ENCODE measurements around the gene KLK2. TPM values are rescaled to one million over a fixed set of nuclear protein-coding genes. Genes with fewer than 3 reads are reported as not detected.
A peak's percentile ranks its signal among the peaks of the same experiment; 100 is the strongest.

Gene KLK2
- total and polyA plus RNA-seq, 7 experiments from 2014 or later = not detected

GRCh38 chr19:50897191-50897607, 24.0 kb downstream of the KLK2 start:
- Histone ChIP-seq H3K27ac (ENCODE audit: low read depth, low read length) (no peak overlapping the region), H3K36me3 (ENCODE audit: control insufficient read depth in 2 of 3, insufficient read depth in 3 of 3, low read length in 3 of 3) (no peaks in the 10 kb centered on the region), H3K4me1 (ENCODE audit: control insufficient read depth in 2 of 2, insufficient read depth in 2 of 2, low read length in 2 of 2) (no peaks in the 10 kb centered on the region), H3K9me3 (ENCODE audit: control insufficient read depth in 2 of 3, low read length in 3 of 3) (peaks cover 0 to 9% (median 0%) of the 10 kb centered on the region in 3 experiments), H3K4me3 (ENCODE audit: low read length) (no peak overlapping the region), H3K27me3 (ENCODE audit: control insufficient read depth in 2 of 2, insufficient read depth in 2 of 2, low read length in 2 of 2) (no peaks in the 10 kb centered on the region)
- ATAC-seq (no peak), DNase-seq (no peak)
- H3K9me3 Mint-ChIP-seq = peaks cover 0 to 23% (median 5%) of the 10 kb centered on the region in 11 donors
- H3K4me1 Mint-ChIP-seq = peaks cover 0 to 1% (median 0%) of the 10 kb centered on the region in 7 donors
- no peak overlapping the region for H3K4me3 Mint-ChIP-seq
- H3K36me3 Mint-ChIP-seq = peaks cover 0 to 4% (median 0%) of the 10 kb centered on the region in 5 donors
- CTCF ChIA-PET = no interaction called here
- H3K27me3 Mint-ChIP-seq = peaks cover 3 to 64% (median 35%) of the 10 kb centered on the region in 5 donors
- intact Hi-C loops (cut with micrococcal nuclease) = no loop called here
- H3K27ac Mint-ChIP-seq = no peak overlapping the region
- POLR2A ChIA-PET = no interaction called here

DNA sequence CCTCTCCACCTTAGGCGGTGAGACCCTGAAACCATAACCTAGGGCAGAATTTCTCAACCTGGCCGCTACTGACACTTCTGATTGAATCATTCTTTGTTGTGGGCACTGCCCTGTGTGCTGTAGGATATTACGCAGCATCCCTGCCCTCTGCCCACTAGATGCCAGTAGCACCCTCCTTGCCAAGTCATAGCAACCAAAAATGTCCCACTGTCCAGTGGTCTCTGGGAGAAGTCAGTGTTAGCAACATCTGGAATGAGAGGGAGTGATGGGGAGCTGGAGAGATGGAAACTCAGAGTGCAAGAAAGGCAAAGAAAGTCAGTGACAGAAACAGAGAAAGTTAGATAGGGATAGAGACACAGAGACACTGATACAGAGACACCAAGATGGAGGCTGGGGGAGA, 24.4 kb downstream of the KLK2 start:
- H3K4me3 ChIP-seq (ENCODE audit: low read length) = no peak overlapping the region
- ChIA-PET POLR2A (no interaction called here), CTCF (no interaction called here)
- no peaks in the 10 kb centered on the region for H3K27me3 ChIP-seq (ENCODE audit: control insufficient read depth in 2 of 2, insufficient read depth in 2 of 2, low read length in 2 of 2)
- H3K27ac Mint-ChIP-seq = no peak overlapping the region
- H3K4me1 Mint-ChIP-seq = peaks cover 0 to 1% (median 0%) of the 10 kb centered on the region in 7 donors
- no peak overlapping the region for H3K4me3 Mint-ChIP-seq
- H3K36me3 Mint-ChIP-seq = peaks cover 0 to 4% (median 0%) of the 10 kb centered on the region in 5 donors
- DNase-seq (no peak), ATAC-seq (no peak)
- no peaks in the 10 kb centered on the region for H3K36me3 ChIP-seq (ENCODE audit: control insufficient read depth in 2 of 3, insufficient read depth in 3 of 3, low read length in 3 of 3)
- H3K27ac ChIP-seq (ENCODE audit: low read depth, low read length) = no peak overlapping the region
- peaks cover 5 to 64% (median 35%) of the 10 kb centered on the region in 5 donors for H3K27me3 Mint-ChIP-seq
- intact Hi-C loops (cut with micrococcal nuclease) = no loop called here
- peaks cover 0 to 9% (median 0%) of the 10 kb centered on the region in 3 experiments for H3K9me3 ChIP-seq (ENCODE audit: control insufficient read depth in 2 of 3, low read length in 3 of 3)
- H3K4me1 ChIP-seq (ENCODE audit: control insufficient read depth in 2 of 2, insufficient read depth in 2 of 2, low read length in 2 of 2) = no peaks in the 10 kb centered on the region
- H3K9me3 Mint-ChIP-seq = peaks cover 0 to 23% (median 5%) of the 10 kb centered on the region in 11 donors

DNA sequence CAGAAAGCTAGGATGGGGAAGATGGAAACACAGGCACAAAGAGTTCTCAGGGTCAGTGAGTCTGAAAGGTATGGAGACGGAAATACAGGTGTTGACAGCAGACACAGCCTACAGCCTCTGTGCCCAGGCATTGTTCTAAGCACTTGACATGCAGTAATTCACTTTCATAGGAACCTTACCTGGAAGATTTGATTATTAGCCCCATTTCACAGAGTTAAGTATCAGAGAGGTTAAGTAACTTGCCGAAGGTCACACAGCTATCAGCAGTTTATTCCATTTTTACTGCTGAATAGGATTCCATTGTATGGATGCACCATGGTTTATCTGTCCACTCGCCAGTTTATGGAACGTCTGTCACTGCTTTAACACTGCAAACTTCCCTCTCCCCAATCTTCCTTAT, 24.8 kb downstream of the KLK2 start:
- peaks cover 0 to 23% (median 5%) of the 10 kb centered on the region in 11 donors for H3K9me3 Mint-ChIP-seq
- Histone ChIP-seq H3K27ac (ENCODE audit: low read depth, low read length) (no peak overlapping the region), H3K9me3 (ENCODE audit: control insufficient read depth in 2 of 3, low read length in 3 of 3) (peaks cover 0 to 9% (median 0%) of the 10 kb centered on the region in 3 experiments), H3K27me3 (ENCODE audit: control insufficient read depth in 2 of 2, insufficient read depth in 2 of 2, low read length in 2 of 2) (no peaks in the 10 kb centered on the region), H3K36me3 (ENCODE audit: control insufficient read depth in 2 of 3, insufficient read depth in 3 of 3, low read length in 3 of 3) (no peaks in the 10 kb centered on the region), H3K4me3 (ENCODE audit: low read length) (no peak overlapping the region), H3K4me1 (ENCODE audit: control insufficient read depth in 2 of 2, insufficient read depth in 2 of 2, low read length in 2 of 2) (no peaks in the 10 kb centered on the region)
- ChIA-PET POLR2A (no interaction called here), CTCF (no interaction called here)
- intact Hi-C loops (cut with micrococcal nuclease) = no loop called here
- peaks cover 0 to 4% (median 0%) of the 10 kb centered on the region in 5 donors for H3K36me3 Mint-ChIP-seq
- DNase-seq (no peak), ATAC-seq (no peak)
- no peak overlapping the region for H3K4me3 Mint-ChIP-seq
- peaks cover 5 to 61% (median 37%) of the 10 kb centered on the region in 5 donors for H3K27me3 Mint-ChIP-seq
- peaks cover 0 to 1% (median 0%) of the 10 kb centered on the region in 7 donors for H3K4me1 Mint-ChIP-seq
- H3K27ac Mint-ChIP-seq = no peak overlapping the region

DNA sequence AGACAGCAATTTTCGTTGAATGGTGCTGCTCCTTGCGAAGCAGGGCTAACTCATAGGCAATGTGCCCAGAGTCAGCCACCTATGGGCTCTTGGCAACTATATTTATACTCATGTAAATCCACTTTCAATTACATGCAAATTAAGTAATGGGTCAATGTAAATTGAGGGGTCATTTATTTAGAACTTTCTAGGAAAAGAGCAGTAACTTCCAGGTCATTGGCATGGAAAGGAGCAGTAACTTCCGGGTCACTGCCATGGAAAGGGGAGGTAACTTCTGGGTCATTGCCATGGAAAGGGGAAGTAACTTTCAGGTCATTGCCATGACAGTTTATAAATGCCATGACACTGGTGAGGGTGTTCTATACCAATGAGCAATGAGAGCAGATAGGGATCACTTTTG, 26.3 kb downstream of the KLK2 start:
- H3K27me3 ChIP-seq (ENCODE audit: control insufficient read depth in 2 of 2, insufficient read depth in 2 of 2, low read length in 2 of 2) = no peaks in the 10 kb centered on the region
- no peaks in the 10 kb centered on the region for H3K4me1 ChIP-seq (ENCODE audit: control insufficient read depth in 2 of 2, insufficient read depth in 2 of 2, low read length in 2 of 2)
- H3K27ac Mint-ChIP-seq = no peak overlapping the region
- no peak for ATAC-seq
- peaks cover 5 to 51% (median 34%) of the 10 kb centered on the region in 5 donors for H3K27me3 Mint-ChIP-seq
- peaks cover 0 to 15% (median 5%) of the 10 kb centered on the region in 11 donors for H3K9me3 Mint-ChIP-seq
- no peak overlapping the region for H3K4me3 Mint-ChIP-seq
- no peaks in the 10 kb centered on the region for H3K36me3 ChIP-seq (ENCODE audit: control insufficient read depth in 2 of 3, insufficient read depth in 3 of 3, low read length in 3 of 3)
- ChIA-PET CTCF (interaction anchor here (0.6 kb wide), 1 partner anchor 117 kb away, joined by 3 read pairs; no protein-coding TSS in a partner anchor), POLR2A (no interaction called here)
- DNase-seq = no peak
- H3K4me1 Mint-ChIP-seq = peaks cover 0 to 1% (median 0%) of the 10 kb centered on the region in 7 donors
- no peak overlapping the region for H3K4me3 ChIP-seq (ENCODE audit: low read length)
- peaks cover 0 to 4% (median 0%) of the 10 kb centered on the region in 5 donors for H3K36me3 Mint-ChIP-seq
- intact Hi-C loops (cut with micrococcal nuclease) = no loop called here
- no peak overlapping the region for H3K27ac ChIP-seq (ENCODE audit: low read depth, low read length)
- peaks cover 0 to 5% (median 0%) of the 10 kb centered on the region in 3 experiments for H3K9me3 ChIP-seq (ENCODE audit: control insufficient read depth in 2 of 3, low read length in 3 of 3)

- H3K9me3 Mint-ChIP-seq = peaks cover 0 to 3% (median 0%) of the 10 kb centered on the region in 11 donors
- ChIA-PET CTCF (no interaction called here), POLR2A (no interaction called here)
- H3K36me3 Mint-ChIP-seq = no peaks in the 10 kb centered on the region
- H3K4me1 Mint-ChIP-seq = peaks cover 0 to 1% (median 0%) of the 10 kb centered on the region in 7 donors
- no peaks in the 10 kb centered on the region for H3K27me3 ChIP-seq (ENCODE audit: control insufficient read depth in 2 of 2, insufficient read depth in 2 of 2, low read length in 2 of 2)
- DNase-seq = no peak
- no peak overlapping the region for H3K4me3 ChIP-seq (ENCODE audit: low read length)
- no peak overlapping the region for H3K4me3 Mint-ChIP-seq
- H3K9me3 ChIP-seq (ENCODE audit: control insufficient read depth in 2 of 3, low read length in 3 of 3) = no peaks in the 10 kb centered on the region
- no peaks in the 10 kb centered on the region for H3K36me3 ChIP-seq (ENCODE audit: control insufficient read depth in 2 of 3, insufficient read depth in 3 of 3, low read length in 3 of 3)
- no peak overlapping the region for H3K27ac Mint-ChIP-seq
- no peaks in the 10 kb centered on the region for H3K4me1 ChIP-seq (ENCODE audit: control insufficient read depth in 2 of 2, insufficient read depth in 2 of 2, low read length in 2 of 2)
- no peak overlapping the region for H3K27ac ChIP-seq (ENCODE audit: low read depth, low read length)
- peaks cover 8 to 54% (median 52%) of the 10 kb centered on the region in 5 donors for H3K27me3 Mint-ChIP-seq
- intact Hi-C loops (cut with micrococcal nuclease) = no loop called here
- ATAC-seq = no peak
These were observed 29.4 kb downstream of the KLK2 start for GRCh38 chr19:50902640-50903039.

- Mint-ChIP-seq H3K9me3 (peaks cover 0 to 4% (median 0%) of the 10 kb centered on the region in 11 donors), H3K4me1 (peaks cover 0 to 11% (median 6%) of the 10 kb centered on the region in 7 donors)
These were observed 33.0 kb downstream of the KLK2 start for GRCh38 chr19:50906217-50906616.

GRCh38 chr19:50908336-50908735, 35.1 kb downstream of the KLK2 start:
- Histone ChIP-seq H3K27me3 (ENCODE audit: control insufficient read depth in 2 of 2, insufficient read depth in 2 of 2, low read length in 2 of 2) (peaks cover 0 to 3% of the 10 kb centered on the region in 2 donors), H3K4me1 (ENCODE audit: control insufficient read depth in 2 of 2, insufficient read depth in 2 of 2, low read length in 2 of 2) (no peaks in the 10 kb centered on the region), H3K9me3 (ENCODE audit: control insufficient read depth in 2 of 3, low read length in 3 of 3) (no peaks in the 10 kb centered on the region), H3K36me3 (ENCODE audit: control insufficient read depth in 2 of 3, insufficient read depth in 3 of 3, low read length in 3 of 3) (no peaks in the 10 kb centered on the region), H3K4me3 (ENCODE audit: low read length) (no peak overlapping the region), H3K27ac (ENCODE audit: low read depth, low read length) (no peak overlapping the region)
- peaks cover 0 to 11% (median 6%) of the 10 kb centered on the region in 7 donors for H3K4me1 Mint-ChIP-seq
- H3K27me3 Mint-ChIP-seq = peaks cover 37 to 83% (median 70%) of the 10 kb centered on the region in 5 donors
- ATAC-seq (no peak), DNase-seq (no peak)
- intact Hi-C loops (cut with micrococcal nuclease) = no loop called here
- H3K9me3 Mint-ChIP-seq = peaks cover 0 to 4% (median 0%) of the 10 kb centered on the region in 11 donors
- H3K36me3 Mint-ChIP-seq = no peaks in the 10 kb centered on the region
- H3K27ac Mint-ChIP-seq = no peak overlapping the region
- ChIA-PET POLR2A (no interaction called here), CTCF (no interaction called here)
- H3K4me3 Mint-ChIP-seq = peak overlapping the region in 2 of 10 donors; percentile 19 to 73

More at GRCh38 chr19:50906217-50906616, 33.0 kb downstream of the KLK2 start:
- Histone ChIP-seq H3K9me3 (ENCODE audit: control insufficient read depth in 2 of 3, low read length in 3 of 3) (no peaks in the 10 kb centered on the region), H3K4me1 (ENCODE audit: control insufficient read depth in 2 of 2, insufficient read depth in 2 of 2, low read length in 2 of 2) (no peaks in the 10 kb centered on the region), H3K36me3 (ENCODE audit: control insufficient read depth in 2 of 3, insufficient read depth in 3 of 3, low read length in 3 of 3) (no peaks in the 10 kb centered on the region), H3K27me3 (ENCODE audit: control insufficient read depth in 2 of 2, insufficient read depth in 2 of 2, low read length in 2 of 2) (peaks cover 0 to 3% of the 10 kb centered on the region in 2 donors), H3K4me3 (ENCODE audit: low read length) (no peak overlapping the region), H3K27ac (ENCODE audit: low read depth, low read length) (no peak overlapping the region)
- POLR2A ChIA-PET = no interaction called here
- H3K27ac Mint-ChIP-seq = no peak overlapping the region
- CTCF ChIA-PET = no interaction called here
- H3K4me3 Mint-ChIP-seq = no peak overlapping the region
- DNase-seq (peak in 2 of 9 donors; percentile 9 to 44), ATAC-seq (no peak)
- intact Hi-C loops (cut with micrococcal nuclease) = loop anchor here in 1 of 2 donors (1.0 kb wide), 1 partner anchor 16 kb away; no protein-coding TSS in a partner anchor
- H3K27me3 Mint-ChIP-seq = peaks cover 39 to 73% (median 69%) of the 10 kb centered on the region in 5 donors
- H3K36me3 Mint-ChIP-seq = no peaks in the 10 kb centered on the region
